Thyroid gland (tissue), 4 donors: ENCODE measurements around the gene PIBF1.

Experiments
- CTCF ChIP-seq, 6 experiments: fragments of 200-600 bp in 3 of 6; fragments of 450-650 bp in 3 of 6; sonication (generic) in 3 of 6; IDR thresholded peaks; one replicate each; pipeline ENCODE4 v1.5.1; 2016 to 2019; ENCODE audit warnings: antibody characterized with exemption in 6 of 6, mild to moderate bottlenecking in 2 of 6, inconsistent platforms in 1 of 6, moderate library complexity in 1 of 6
- POLR2A ChIP-seq, 2 donors: fragments of 450-650 bp; IDR thresholded peaks; one replicate each; pipeline ENCODE4 v1.6.1; 2017; ENCODE audit warnings: antibody characterized with exemption in 2 of 2, mild to moderate bottlenecking in 2 of 2, moderate library complexity in 1 of 2

GRCh38 chr13:73018336-73018735 is 236.4 kb downstream of the PIBF1 start:
- TF ChIP-seq CTCF (IDR thresholded peaks at IDR 0.05): no peak
- TF ChIP-seq POLR2A (IDR thresholded peaks at IDR 0.05): no peak
